ENCODE data around the gene IRX4.
"Not testable (repeated sequence)": the region's sequence is repeated elsewhere in the genome, so short reads cannot be mapped to it uniquely, and the experiment has no call there.

Gene IRX4

GRCh38 chr5:1855075-1855474 lies 27.6 kb downstream of the IRX4 start:
- no peak for FAIRE-seq

- FAIRE-seq = no peak
These were observed 29.2 kb downstream of the IRX4 start for GRCh38 chr5:1853531-1853930.

- FAIRE-seq = no peak
These were observed 30.3 kb downstream of the IRX4 start for GRCh38 chr5:1852324-1852947.

- FAIRE-seq = no peak
These were observed 31.3 kb downstream of the IRX4 start for GRCh38 chr5:1851290-1851934.

- FAIRE-seq = no peak
These were observed 32.2 kb downstream of the IRX4 start for GRCh38 chr5:1850324-1851154.

GRCh38 chr5:1847611-1848010 lies 35.1 kb downstream of the IRX4 start:
- FAIRE-seq = no peak

- no peak for FAIRE-seq
These were observed 35.7 kb downstream of the IRX4 start for GRCh38 chr5:1847056-1847455.

- FAIRE-seq = no peak
These were observed 36.1 kb downstream of the IRX4 start for GRCh38 chr5:1846583-1846982.

GRCh38 chr5:1845696-1846095 lies 37.0 kb downstream of the IRX4 start:
- FAIRE-seq = no peak

GRCh38 chr5:1844708-1845436 lies 37.9 kb downstream of the IRX4 start:
- no peak for FAIRE-seq

GRCh38 chr5:1843761-1844160 lies 39.0 kb downstream of the IRX4 start:
- FAIRE-seq = not testable (repeated sequence)

GRCh38 chr5:1842004-1842819 lies 40.5 kb downstream of the IRX4 start:
- FAIRE-seq = no peak

- FAIRE-seq = no peak
These were observed 41.8 kb downstream of the IRX4 start for GRCh38 chr5:1840741-1841521.

- no peak for FAIRE-seq
These were observed 42.6 kb downstream of the IRX4 start for GRCh38 chr5:1840071-1840547.

- no peak for FAIRE-seq
These were observed 44.7 kb downstream of the IRX4 start for GRCh38 chr5:1838013-1838412.

GRCh38 chr5:1836891-1837880 lies 45.5 kb downstream of the IRX4 start:
- FAIRE-seq = no peak

GRCh38 chr5:1836176-1836890 lies 46.4 kb downstream of the IRX4 start:
- no peak for FAIRE-seq

GRCh38 chr5:1835431-1835830 lies 47.3 kb downstream of the IRX4 start:
- no peak for FAIRE-seq

- no peak for FAIRE-seq
These were observed 47.9 kb downstream of the IRX4 start for GRCh38 chr5:1834721-1835429.

All from G401.6 (cell line).